T-helper 17 cell (primary cell): Measurements from ENCODE around the gene CCL4. TPM values are rescaled to one million over a fixed set of nuclear protein-coding genes. Genes with fewer than 3 reads are reported as not detected.
A peak's percentile ranks its signal among the peaks of the same experiment; 100 is the strongest.

Experiments used
- ATAC-seq: fragments of 150-1000 bp; cut with Tn5 transposase; 2 replicates; pipeline ENCODE4 v1.10.0; 2021; ENCODE audit warnings: mild to moderate bottlenecking, moderate library complexity
- DNase-seq, 3 donors: peaks; one replicate each; pipeline versions ENCODE4 v3.0.0 to v3.0.0-alpha.2; 2020 to 2021
- H3K9me3 ChIP-seq: one replicate; pipeline ENCODE4 v1.7.0; 2013; ENCODE audit warnings: low read length, mild to moderate bottlenecking; ENCODE audit not compliant: control insufficient read depth, poor library complexity, severe bottlenecking
- H3K27ac Mint-ChIP-seq: one replicate; pipeline ENCODE4 v1.8.0; 2022; ENCODE audit warnings: mild to moderate bottlenecking, moderate library complexity, mixed read lengths
- H3K27me3 Mint-ChIP-seq: one replicate; pipeline ENCODE4 v1.8.0; 2022; ENCODE audit warnings: mixed read lengths
- H3K36me3 Mint-ChIP-seq: one replicate; pipeline ENCODE4 v1.8.0; 2022; ENCODE audit warnings: low read depth, mixed read lengths
- H3K4me1 Mint-ChIP-seq: one replicate; pipeline ENCODE4 v1.8.0; 2022; ENCODE audit warnings: mild to moderate bottlenecking, mixed read lengths
- H3K4me3 Mint-ChIP-seq: one replicate; pipeline ENCODE4 v1.8.0; 2022; ENCODE audit warnings: mild to moderate bottlenecking, moderate library complexity, mixed read lengths
- total RNA-seq, 4 donors: library from RNA in 2 of 4; stranded (reverse) in 2 of 4; gene quantifications; one replicate each; pipeline ENCODE4 v1.2.3 and lab custom pipeline; 2022 to 2026

The CCL4 gene
- total RNA-seq, 2 donors from 2014 or later, result 2.2 to 2.4 TPM

GRCh38 chr17:36148559-36149295, 45.1 kb downstream of the CCL4 start:
- DNase-seq, result peak; percentile 13 to 48 (median 25)
- Mint-ChIP-seq H3K27ac (no peak overlapping the region), H3K36me3 (no peaks in the 10 kb centered on the region), H3K27me3 (peaks cover 47% of the 10 kb centered on the region), H3K4me1 (peaks cover 8% of the 10 kb centered on the region), H3K4me3 (no peak overlapping the region)
- ATAC-seq, result peak; percentile 87
- no peaks in the 10 kb centered on the region for H3K9me3 ChIP-seq

- Mint-ChIP-seq H3K4me3 (no peak overlapping the region), H3K36me3 (no peaks in the 10 kb centered on the region), H3K27me3 (peaks cover 54% of the 10 kb centered on the region), H3K4me1 (peaks cover 9% of the 10 kb centered on the region), H3K27ac (no peak overlapping the region)
- ATAC-seq (no peak), DNase-seq (no peak)
- H3K9me3 ChIP-seq, result no peaks in the 10 kb centered on the region
Observed at GRCh38 chr17:36149296-36149820, 45.7 kb downstream of the CCL4 start.

- Mint-ChIP-seq H3K4me1 (peaks cover 9% of the 10 kb centered on the region), H3K27me3 (peaks cover 60% of the 10 kb centered on the region), H3K4me3 (no peak overlapping the region), H3K27ac (no peak overlapping the region), H3K36me3 (no peaks in the 10 kb centered on the region)
- no peak for DNase-seq
- no peak for ATAC-seq
- H3K9me3 ChIP-seq, result no peaks in the 10 kb centered on the region
Observed at GRCh38 chr17:36151891-36152638, 48.4 kb downstream of the CCL4 start.

GRCh38 chr17:36152639-36153120, 49.1 kb downstream of the CCL4 start:
- no peak overlapping the region for H3K4me3 Mint-ChIP-seq
- H3K9me3 ChIP-seq, result no peaks in the 10 kb centered on the region
- ATAC-seq (no peak), DNase-seq (no peak)
- H3K27ac Mint-ChIP-seq, result no peak overlapping the region
- peaks cover 57% of the 10 kb centered on the region for H3K27me3 Mint-ChIP-seq
- H3K36me3 Mint-ChIP-seq, result no peaks in the 10 kb centered on the region
- H3K4me1 Mint-ChIP-seq, result peaks cover 9% of the 10 kb centered on the region

- ATAC-seq (no peak), DNase-seq (no peak)
- peaks cover 52% of the 10 kb centered on the region for H3K27me3 Mint-ChIP-seq
- H3K9me3 ChIP-seq, result no peaks in the 10 kb centered on the region
- no peaks in the 10 kb centered on the region for H3K36me3 Mint-ChIP-seq
- peaks cover 6% of the 10 kb centered on the region for H3K4me1 Mint-ChIP-seq
- no peak overlapping the region for H3K27ac Mint-ChIP-seq
- H3K4me3 Mint-ChIP-seq, result no peak overlapping the region
Observed at GRCh38 chr17:36153895-36154610, 50.4 kb downstream of the CCL4 start.

Other genes starting within 250 kb of the CCL4 start
- under 1 TPM in 1 of 2 donors, not detected in 1; 0.50 TPM for gene HEATR9, start 234.9 kb upstream of the CCL4 start, total RNA-seq
- gene CCL5, start 223.5 kb upstream of the CCL4 start, total RNA-seq, result 100 to 1,000 TPM in 1 of 2 donors, 10 to 100 TPM in 1; 15.6 to 202 TPM
- gene RDM1, start 173.1 kb upstream of the CCL4 start, total RNA-seq, result not detected
- gene LYZL6, start 160.1 kb upstream of the CCL4 start, total RNA-seq, result not detected
- gene CCL16, start 122.3 kb upstream of the CCL4 start, total RNA-seq, result not detected
- gene CCL14, start 117.1 kb upstream of the CCL4 start, total RNA-seq, result not detected
- not detected for gene CCL15, start 102.3 kb upstream of the CCL4 start, total RNA-seq
- gene CCL23, start 85.9 kb upstream of the CCL4 start, total RNA-seq, result not detected
- not detected for gene CCL18, start 39.6 kb upstream of the CCL4 start, total RNA-seq
- 1 to 10 TPM; 5.8 to 8.8 TPM for gene CCL3, start 13.7 kb upstream of the CCL4 start, total RNA-seq
- gene TBC1D3B, start 72.8 kb downstream of the CCL4 start, total RNA-seq, result 1 to 10 TPM; 3.5 to 3.6 TPM
- gene CCL3L1, start 92.9 kb downstream of the CCL4 start, total RNA-seq, result 1 to 10 TPM; 4.7 to 5.3 TPM
- gene CCL4L2, start 107.2 kb downstream of the CCL4 start, total RNA-seq, result 1 to 10 TPM in 1 of 2 donors, under 1 TPM in 1; 0.62 to 1.6 TPM
- under 1 TPM; 0.57 to 0.67 TPM for gene TBC1D3I, start 160.7 kb downstream of the CCL4 start, total RNA-seq
- under 1 TPM in 1 of 2 donors, not detected in 1; 0.75 TPM for gene TBC1D3G, start 220.1 kb downstream of the CCL4 start, total RNA-seq